ENCODE results near the gene CHD2.

Gene CHD2

GRCh38 chr15:93001881-93002280 is 101.8 kb downstream of the CHD2 start:
- H3K9me3 ChIP-seq (ENCODE audit: control insufficient read depth in 2 of 2, low read length in 2 of 2): no peaks in the 10 kb centered on the region
- H3K4me3 ChIP-seq (ENCODE audit: low read length in 2 of 2): no peak overlapping the region
- no peaks in the 10 kb centered on the region for H3K27me3 ChIP-seq (ENCODE audit: control insufficient read depth in 2 of 2, insufficient read depth in 2 of 2, low read length in 2 of 2)
- peaks cover 81 to 91% of the 10 kb centered on the region in 2 donors for H3K36me3 ChIP-seq (ENCODE audit: control insufficient read depth in 2 of 2, insufficient read depth in 2 of 2, low read length in 2 of 2)
- H3K27ac ChIP-seq (ENCODE audit: low read depth in 2 of 2, low read length in 2 of 2): no peak overlapping the region
- H3K4me1 ChIP-seq (ENCODE audit: control insufficient read depth in 2 of 2, insufficient read depth in 2 of 2, low read length in 2 of 2): no peaks in the 10 kb centered on the region
- H3K9ac ChIP-seq (ENCODE audit: low read depth in 1 of 2, low read length in 2 of 2): no peak overlapping the region

DNA sequence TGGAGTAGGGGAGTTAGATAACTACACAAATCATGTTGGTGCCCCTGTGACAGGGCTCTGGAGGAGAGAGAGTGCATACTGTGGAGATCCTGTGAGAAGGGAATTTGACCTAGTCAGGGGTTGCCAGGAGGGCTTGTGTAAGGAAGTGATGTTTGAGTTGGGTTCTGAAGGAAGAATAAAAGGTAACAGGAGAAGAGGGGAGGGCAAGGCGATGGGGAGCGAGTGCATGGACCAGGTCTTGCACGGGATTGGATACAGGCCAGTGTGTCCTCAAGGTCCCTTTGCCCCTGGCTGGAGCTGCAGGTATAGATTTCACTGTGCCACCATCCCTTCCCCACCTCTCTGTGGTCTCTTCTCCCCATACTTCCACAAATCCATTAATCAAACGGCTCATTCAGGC is 105.0 kb downstream of the CHD2 start:
- Histone ChIP-seq H3K27me3 (ENCODE audit: control insufficient read depth in 2 of 2, insufficient read depth in 2 of 2, low read length in 2 of 2) (no peaks in the 10 kb centered on the region), H3K4me3 (ENCODE audit: low read length in 2 of 2) (no peak overlapping the region), H3K9me3 (ENCODE audit: control insufficient read depth in 2 of 2, low read length in 2 of 2) (no peaks in the 10 kb centered on the region), H3K36me3 (ENCODE audit: control insufficient read depth in 2 of 2, insufficient read depth in 2 of 2, low read length in 2 of 2) (peaks cover 82 to 89% of the 10 kb centered on the region in 2 donors), H3K4me1 (ENCODE audit: control insufficient read depth in 2 of 2, insufficient read depth in 2 of 2, low read length in 2 of 2) (no peaks in the 10 kb centered on the region), H3K9ac (ENCODE audit: low read depth in 1 of 2, low read length in 2 of 2) (no peak overlapping the region), H3K27ac (ENCODE audit: low read depth in 2 of 2, low read length in 2 of 2) (no peak overlapping the region)

DNA sequence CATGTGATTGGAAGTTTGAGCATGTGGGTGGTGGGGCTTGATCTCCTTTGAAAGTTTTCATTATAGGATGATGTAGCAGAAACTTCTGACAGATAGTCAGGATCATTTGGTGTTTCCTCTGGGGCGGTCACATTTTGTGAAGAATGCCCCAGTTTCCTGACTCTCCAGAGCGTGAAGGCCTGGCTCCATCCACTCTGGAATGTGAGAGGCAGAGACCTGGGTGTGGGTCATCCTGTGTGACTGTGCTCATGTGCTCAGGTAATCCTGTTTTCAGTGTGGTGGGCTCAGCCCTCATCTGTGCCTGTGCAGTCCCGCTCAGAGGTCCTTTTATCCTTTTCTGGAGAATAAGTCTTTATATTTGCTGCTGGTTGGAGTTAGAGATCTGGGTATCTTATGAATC is 107.9 kb downstream of the CHD2 start:
- Histone ChIP-seq H3K9ac (ENCODE audit: low read depth in 1 of 2, low read length in 2 of 2) (no peak overlapping the region), H3K27me3 (ENCODE audit: control insufficient read depth in 2 of 2, insufficient read depth in 2 of 2, low read length in 2 of 2) (no peaks in the 10 kb centered on the region)

DNA sequence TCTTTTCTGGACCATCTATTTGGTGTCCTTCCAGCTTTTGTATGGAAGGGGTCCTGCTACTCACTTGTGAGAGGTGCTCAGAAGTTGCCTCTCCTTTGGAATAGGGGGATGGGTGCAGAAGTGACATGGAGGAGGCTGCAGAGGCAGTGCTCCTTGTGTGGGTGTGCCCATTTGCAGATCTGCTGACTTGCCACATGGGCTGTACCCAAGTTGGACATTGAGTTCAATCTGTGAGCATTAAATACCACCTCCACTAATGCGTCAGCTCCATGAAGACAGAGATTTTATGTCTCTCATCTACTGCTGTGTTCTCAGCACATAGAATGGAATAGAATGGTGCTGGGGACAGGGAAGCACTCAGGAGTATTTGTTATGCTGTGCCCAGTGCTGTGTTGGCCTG is 112.7 kb downstream of the CHD2 start:
- H3K9ac ChIP-seq (ENCODE audit: low read depth in 1 of 2, low read length in 2 of 2): no peak overlapping the region
- H3K36me3 ChIP-seq (ENCODE audit: control insufficient read depth in 2 of 2, insufficient read depth in 2 of 2, low read length in 2 of 2): peaks cover 85 to 89% of the 10 kb centered on the region in 2 donors
- H3K27ac ChIP-seq (ENCODE audit: low read depth in 2 of 2, low read length in 2 of 2): no peak overlapping the region

More for the DNA sequence above, 107.9 kb downstream of the CHD2 start:
- no peaks in the 10 kb centered on the region for H3K4me1 ChIP-seq (ENCODE audit: control insufficient read depth in 2 of 2, insufficient read depth in 2 of 2, low read length in 2 of 2)
- H3K9me3 ChIP-seq (ENCODE audit: control insufficient read depth in 2 of 2, low read length in 2 of 2): no peaks in the 10 kb centered on the region
- H3K4me3 ChIP-seq (ENCODE audit: low read length in 2 of 2): no peak overlapping the region
- H3K36me3 ChIP-seq (ENCODE audit: control insufficient read depth in 2 of 2, insufficient read depth in 2 of 2, low read length in 2 of 2): peaks cover 86% of the 10 kb centered on the region in 2 donors
- H3K27ac ChIP-seq (ENCODE audit: low read depth in 2 of 2, low read length in 2 of 2): no peak overlapping the region

GRCh38 chr15:93017526-93017925 is 117.4 kb downstream of the CHD2 start:
- no peak overlapping the region for H3K9ac ChIP-seq (ENCODE audit: low read depth in 1 of 2, low read length in 2 of 2)
- no peak overlapping the region for H3K4me3 ChIP-seq (ENCODE audit: low read length in 2 of 2)
- no peak overlapping the region for H3K27ac ChIP-seq (ENCODE audit: low read depth in 2 of 2, low read length in 2 of 2)
- no peaks in the 10 kb centered on the region for H3K4me1 ChIP-seq (ENCODE audit: control insufficient read depth in 2 of 2, insufficient read depth in 2 of 2, low read length in 2 of 2)
- H3K36me3 ChIP-seq (ENCODE audit: control insufficient read depth in 2 of 2, insufficient read depth in 2 of 2, low read length in 2 of 2): peaks cover 86 to 87% of the 10 kb centered on the region in 2 donors
- H3K27me3 ChIP-seq (ENCODE audit: control insufficient read depth in 2 of 2, insufficient read depth in 2 of 2, low read length in 2 of 2): no peaks in the 10 kb centered on the region
- H3K9me3 ChIP-seq (ENCODE audit: control insufficient read depth in 2 of 2, low read length in 2 of 2): no peaks in the 10 kb centered on the region

More for the DNA sequence above, 112.7 kb downstream of the CHD2 start:
- no peaks in the 10 kb centered on the region for H3K9me3 ChIP-seq (ENCODE audit: control insufficient read depth in 2 of 2, low read length in 2 of 2)
- no peaks in the 10 kb centered on the region for H3K4me1 ChIP-seq (ENCODE audit: control insufficient read depth in 2 of 2, insufficient read depth in 2 of 2, low read length in 2 of 2)
- H3K4me3 ChIP-seq (ENCODE audit: low read length in 2 of 2): no peak overlapping the region
- H3K27me3 ChIP-seq (ENCODE audit: control insufficient read depth in 2 of 2, insufficient read depth in 2 of 2, low read length in 2 of 2): no peaks in the 10 kb centered on the region

DNA sequence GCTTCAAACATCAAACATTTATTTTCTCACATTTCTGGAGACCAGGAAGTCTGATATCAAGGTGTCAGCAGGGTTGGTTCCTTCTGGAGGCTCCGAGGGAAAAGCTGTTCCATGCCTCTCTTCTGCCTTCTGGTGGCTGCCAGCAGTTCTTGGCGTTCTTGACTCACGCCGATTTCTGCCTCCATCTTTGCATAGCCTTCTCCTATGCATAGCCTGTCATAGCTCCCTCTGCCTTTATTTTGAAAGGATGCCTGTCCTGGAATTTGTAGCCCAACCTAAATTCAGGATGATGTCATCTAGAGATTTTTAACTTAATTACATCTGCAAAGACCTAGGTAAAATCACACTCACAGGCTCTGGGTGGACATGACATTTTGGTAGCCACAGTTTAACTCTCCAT is 118.5 kb downstream of the CHD2 start:
- no peaks in the 10 kb centered on the region for H3K4me1 ChIP-seq (ENCODE audit: control insufficient read depth in 2 of 2, insufficient read depth in 2 of 2, low read length in 2 of 2)
- H3K9me3 ChIP-seq (ENCODE audit: control insufficient read depth in 2 of 2, low read length in 2 of 2): no peaks in the 10 kb centered on the region
- no peak overlapping the region for H3K4me3 ChIP-seq (ENCODE audit: low read length in 2 of 2)
- no peak overlapping the region for H3K27ac ChIP-seq (ENCODE audit: low read depth in 2 of 2, low read length in 2 of 2)
- peaks cover 85% of the 10 kb centered on the region in 2 donors for H3K36me3 ChIP-seq (ENCODE audit: control insufficient read depth in 2 of 2, insufficient read depth in 2 of 2, low read length in 2 of 2)
- no peaks in the 10 kb centered on the region for H3K27me3 ChIP-seq (ENCODE audit: control insufficient read depth in 2 of 2, insufficient read depth in 2 of 2, low read length in 2 of 2)
- no peak overlapping the region for H3K9ac ChIP-seq (ENCODE audit: low read depth in 1 of 2, low read length in 2 of 2)

GRCh38 chr15:93019090-93019489 is 119.0 kb downstream of the CHD2 start:
- Histone ChIP-seq H3K27me3 (ENCODE audit: control insufficient read depth in 2 of 2, insufficient read depth in 2 of 2, low read length in 2 of 2) (no peaks in the 10 kb centered on the region), H3K27ac (ENCODE audit: low read depth in 2 of 2, low read length in 2 of 2) (no peak overlapping the region), H3K9me3 (ENCODE audit: control insufficient read depth in 2 of 2, low read length in 2 of 2) (no peaks in the 10 kb centered on the region), H3K9ac (ENCODE audit: low read depth in 1 of 2, low read length in 2 of 2) (no peak overlapping the region), H3K4me1 (ENCODE audit: control insufficient read depth in 2 of 2, insufficient read depth in 2 of 2, low read length in 2 of 2) (no peaks in the 10 kb centered on the region), H3K36me3 (ENCODE audit: control insufficient read depth in 2 of 2, insufficient read depth in 2 of 2, low read length in 2 of 2) (peaks cover 83 to 87% of the 10 kb centered on the region in 2 donors), H3K4me3 (ENCODE audit: low read length in 2 of 2) (no peak overlapping the region)

- peaks cover 83 to 87% of the 10 kb centered on the region in 2 donors for H3K36me3 ChIP-seq (ENCODE audit: control insufficient read depth in 2 of 2, insufficient read depth in 2 of 2, low read length in 2 of 2)
- no peaks in the 10 kb centered on the region for H3K9me3 ChIP-seq (ENCODE audit: control insufficient read depth in 2 of 2, low read length in 2 of 2)
- H3K4me1 ChIP-seq (ENCODE audit: control insufficient read depth in 2 of 2, insufficient read depth in 2 of 2, low read length in 2 of 2): no peaks in the 10 kb centered on the region
- H3K27ac ChIP-seq (ENCODE audit: low read depth in 2 of 2, low read length in 2 of 2): no peak overlapping the region
- no peaks in the 10 kb centered on the region for H3K27me3 ChIP-seq (ENCODE audit: control insufficient read depth in 2 of 2, insufficient read depth in 2 of 2, low read length in 2 of 2)
- no peak overlapping the region for H3K4me3 ChIP-seq (ENCODE audit: low read length in 2 of 2)
- H3K9ac ChIP-seq (ENCODE audit: low read depth in 1 of 2, low read length in 2 of 2): no peak overlapping the region
These were observed 119.8 kb downstream of the CHD2 start for GRCh38 chr15:93019971-93020370.

- H3K27ac ChIP-seq (ENCODE audit: low read depth in 2 of 2, low read length in 2 of 2): no peak overlapping the region
- no peaks in the 10 kb centered on the region for H3K9me3 ChIP-seq (ENCODE audit: control insufficient read depth in 2 of 2, low read length in 2 of 2)
- no peak overlapping the region for H3K4me3 ChIP-seq (ENCODE audit: low read length in 2 of 2)
- peaks cover 82 to 86% of the 10 kb centered on the region in 2 donors for H3K36me3 ChIP-seq (ENCODE audit: control insufficient read depth in 2 of 2, insufficient read depth in 2 of 2, low read length in 2 of 2)
- H3K9ac ChIP-seq (ENCODE audit: low read depth in 1 of 2, low read length in 2 of 2): no peak overlapping the region
- peaks cover 0 to 3% of the 10 kb centered on the region in 2 donors for H3K4me1 ChIP-seq (ENCODE audit: control insufficient read depth in 2 of 2, insufficient read depth in 2 of 2, low read length in 2 of 2)
- H3K27me3 ChIP-seq (ENCODE audit: control insufficient read depth in 2 of 2, insufficient read depth in 2 of 2, low read length in 2 of 2): no peaks in the 10 kb centered on the region
These were observed 121.0 kb downstream of the CHD2 start for GRCh38 chr15:93020976-93021772.

DNA sequence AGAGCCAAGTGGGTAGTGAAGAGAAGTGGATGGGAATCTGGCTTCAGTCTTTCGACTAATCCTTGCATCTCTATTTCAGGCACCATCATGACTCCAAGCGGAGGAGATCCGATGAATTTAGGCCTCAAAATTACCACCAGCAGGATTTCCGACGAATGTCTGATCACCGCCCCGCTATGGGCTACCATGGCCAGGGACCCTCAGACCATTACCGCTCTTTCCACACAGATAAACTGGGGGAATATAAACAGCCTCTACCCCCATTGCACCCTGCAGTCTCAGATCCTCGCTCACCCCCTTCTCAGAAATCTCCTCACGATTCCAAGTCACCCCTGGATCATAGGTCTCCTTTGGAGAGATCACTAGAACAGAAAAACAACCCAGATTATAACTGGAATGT is 124.2 kb downstream of the CHD2 start:
- Histone ChIP-seq H3K27ac (ENCODE audit: low read depth in 2 of 2, low read length in 2 of 2) (no peak overlapping the region), H3K9ac (ENCODE audit: low read depth in 1 of 2, low read length in 2 of 2) (no peak overlapping the region), H3K4me3 (ENCODE audit: low read length in 2 of 2) (no peak overlapping the region), H3K36me3 (ENCODE audit: control insufficient read depth in 2 of 2, insufficient read depth in 2 of 2, low read length in 2 of 2) (peaks cover 69 to 72% of the 10 kb centered on the region in 2 donors), H3K27me3 (ENCODE audit: control insufficient read depth in 2 of 2, insufficient read depth in 2 of 2, low read length in 2 of 2) (no peaks in the 10 kb centered on the region), H3K4me1 (ENCODE audit: control insufficient read depth in 2 of 2, insufficient read depth in 2 of 2, low read length in 2 of 2) (peaks cover 6 to 11% of the 10 kb centered on the region in 2 donors), H3K9me3 (ENCODE audit: control insufficient read depth in 2 of 2, low read length in 2 of 2) (no peaks in the 10 kb centered on the region)
